SHP77 treated with DMSO at 0.1 percent for 48 hours (cell line): Measurements from ENCODE around the gene VAMP5.

Source experiments
- DNase-seq: peaks from one replicate; lab custom pipeline; 2025; lab: John Stamatoyannopoulos, UW

Gene VAMP5

DNA sequence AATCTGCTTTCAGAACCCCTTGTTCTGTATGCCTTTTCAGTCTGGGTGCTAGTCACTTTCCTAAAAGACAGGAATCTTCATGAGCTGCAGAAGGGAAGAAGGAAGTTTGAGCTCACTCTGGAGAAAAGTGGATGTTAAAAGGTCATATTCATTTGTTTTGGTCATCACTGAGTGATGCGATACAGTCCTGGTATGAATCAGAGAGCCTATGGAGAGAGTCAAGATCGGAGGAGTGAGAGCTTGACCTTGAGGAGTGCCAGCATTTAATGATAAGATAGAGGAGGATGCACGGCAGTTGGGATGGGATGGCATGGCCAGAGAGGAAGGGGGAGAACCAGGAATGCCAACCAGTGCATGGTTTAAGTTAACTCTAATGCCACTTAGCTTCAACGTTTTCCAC, 51.4 kb downstream of the VAMP5 start:
- no peak for DNase-seq

DNA sequence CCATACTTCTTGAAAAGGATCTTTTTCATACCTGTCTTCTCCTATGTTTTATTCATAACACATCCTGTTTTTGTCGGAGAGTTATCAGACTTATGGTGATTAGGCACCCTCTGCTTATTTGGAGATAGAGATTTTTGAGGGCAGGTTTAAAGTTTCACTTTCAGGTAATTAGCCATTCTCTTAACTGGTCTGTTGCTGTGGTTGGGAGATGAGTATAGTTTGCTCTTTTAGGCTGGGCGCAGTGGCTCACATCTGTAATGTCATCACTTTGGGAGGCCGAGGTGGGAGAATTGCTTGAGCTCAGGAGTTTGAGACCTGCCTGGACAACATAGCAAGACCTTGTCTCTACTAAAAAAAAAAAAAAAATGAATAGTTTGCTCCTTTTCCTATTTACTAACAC, 58.5 kb downstream of the VAMP5 start:
- no peak for DNase-seq
